DMS114 treated with DMSO at 0.1 percent for 48 hours (cell line): ENCODE data around the gene GGNBP2.

Source experiments
- DNase-seq: peaks from one replicate; lab custom pipeline; 2025; ENCODE audit not compliant: unreplicated experiment; lab: John Stamatoyannopoulos, UW

Gene GGNBP2

DNA sequence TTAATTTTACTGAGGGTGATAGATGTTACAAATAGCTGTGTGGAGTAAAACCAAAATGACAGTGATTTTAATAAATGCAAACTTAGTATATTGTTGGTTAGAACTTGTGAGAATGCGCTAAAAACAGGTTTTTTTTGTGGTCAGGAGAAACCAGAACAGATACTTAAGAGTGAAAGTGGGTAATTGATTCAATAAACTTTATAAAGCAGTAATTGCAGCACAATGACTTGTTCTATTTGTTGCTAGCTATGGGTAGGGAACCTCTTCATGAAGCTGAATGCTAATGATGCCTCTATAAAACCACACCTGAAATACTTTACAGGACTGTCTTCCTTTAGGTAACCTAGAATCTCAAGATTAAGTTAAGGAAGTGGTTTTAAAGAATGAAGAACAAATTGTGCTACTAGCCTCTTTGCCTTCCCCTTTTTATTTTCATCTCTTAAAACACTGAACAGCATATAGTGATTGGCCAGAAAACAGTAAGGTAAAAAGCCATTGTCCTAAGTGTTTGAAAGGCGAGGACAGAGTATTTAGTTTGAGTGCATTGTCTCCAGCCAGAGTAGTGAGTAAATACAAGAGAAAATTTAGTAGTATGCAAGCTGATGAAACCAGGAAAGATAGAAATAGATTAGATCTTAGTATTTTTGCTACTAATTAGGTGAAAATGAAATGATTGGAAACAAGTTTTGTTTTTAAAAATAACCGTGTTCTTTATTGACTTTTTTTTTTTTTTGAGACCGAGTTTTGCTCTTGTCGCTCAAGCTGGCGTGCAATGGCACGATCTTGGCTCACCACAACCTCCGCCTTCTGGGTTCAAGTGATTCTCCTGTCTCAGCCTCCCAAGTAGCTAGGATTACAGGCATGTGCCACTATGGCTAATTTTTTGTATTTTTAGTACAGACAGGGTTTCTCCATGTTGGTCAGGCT is 6.0 kb downstream of the GGNBP2 start:
- DNase-seq, result no peak

GRCh38 chr17:36553459-36553858 is 8.7 kb downstream of the GGNBP2 start:
- no peak for DNase-seq

DNA sequence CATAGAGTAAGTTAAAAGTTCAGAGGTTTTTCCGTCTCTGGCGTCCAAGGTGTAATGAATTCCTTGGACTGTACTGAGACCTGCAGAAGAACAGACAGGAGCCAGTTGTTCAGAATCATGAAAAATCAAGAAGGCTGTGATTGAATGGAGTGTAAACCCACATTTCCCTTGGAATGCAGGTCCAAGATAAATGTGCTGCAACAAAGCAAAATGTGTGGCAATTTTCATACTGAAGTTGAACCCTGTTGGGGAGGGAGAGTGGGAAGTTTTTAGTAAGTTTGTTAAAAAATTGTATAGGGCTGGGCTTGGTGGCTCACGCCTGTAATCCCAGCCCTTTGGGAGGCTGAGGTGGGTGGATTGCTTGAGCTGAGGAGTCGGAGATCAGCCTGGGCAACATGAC is 21.4 kb downstream of the GGNBP2 start:
- DNase-seq, result no peak

DNA sequence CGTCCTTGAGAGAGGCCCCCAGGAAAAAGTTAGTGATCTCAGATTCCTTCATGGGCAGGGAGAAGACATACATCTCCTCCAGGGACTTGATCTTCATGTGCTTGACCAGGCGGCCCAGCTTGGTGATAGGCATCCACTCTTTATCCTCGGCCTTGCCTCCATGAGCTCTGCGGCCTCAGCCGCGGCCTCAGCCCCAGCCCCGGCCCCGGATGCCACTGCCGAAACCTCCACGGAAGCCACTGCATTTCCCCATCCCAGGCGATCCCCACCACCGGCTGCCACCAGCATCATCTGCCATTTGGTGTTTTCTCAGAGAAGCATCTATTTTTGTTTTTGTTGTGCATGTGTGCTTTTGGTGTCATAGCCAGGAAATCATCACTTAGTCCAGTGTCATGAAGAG is 30.3 kb downstream of the GGNBP2 start:
- DNase-seq, result no peak

GRCh38 chr17:36576793-36577192 is 32.1 kb downstream of the GGNBP2 start:
- DNase-seq, result no peak

GRCh38 chr17:36578671-36579070 is 34.0 kb downstream of the GGNBP2 start:
- no peak for DNase-seq

DNA sequence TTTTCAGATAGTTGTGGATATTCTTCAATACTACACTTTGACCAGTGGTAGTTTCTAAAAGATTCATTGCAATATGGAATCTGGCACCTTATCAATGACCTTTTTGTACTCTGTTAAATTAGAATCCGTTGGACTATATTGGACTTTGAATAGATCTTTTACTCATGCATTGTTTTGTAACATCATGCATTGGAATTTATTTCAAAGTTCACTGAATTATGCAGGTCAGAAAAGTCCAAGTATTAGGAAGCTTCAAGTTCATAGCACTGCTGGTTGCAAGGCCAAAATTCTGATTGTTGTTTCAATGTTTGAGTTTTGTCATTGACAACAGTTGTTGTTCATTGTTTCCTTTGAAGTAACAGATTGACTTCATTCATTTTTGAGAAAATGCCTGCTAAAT is 39.1 kb downstream of the GGNBP2 start:
- DNase-seq, result no peak

DNA sequence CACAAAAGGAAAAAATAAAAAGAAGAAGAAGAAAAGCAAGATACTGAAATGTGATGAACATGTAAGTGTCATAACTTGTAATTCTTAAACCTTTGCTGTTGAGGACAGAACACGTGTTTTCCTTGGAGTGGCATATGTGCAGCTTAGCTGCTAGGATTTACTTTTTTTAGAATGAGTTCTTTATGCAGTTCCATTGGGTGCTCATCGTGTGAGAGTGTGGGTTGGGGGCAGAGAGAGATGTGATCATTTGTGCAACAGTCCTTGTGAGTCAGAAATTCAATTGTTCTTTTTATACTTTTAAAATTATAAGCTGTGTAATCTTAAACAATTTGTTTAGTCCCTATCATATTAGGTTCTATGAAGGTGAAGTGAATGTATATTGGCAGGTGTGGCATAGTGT is 41.4 kb downstream of the GGNBP2 start:
- no peak for DNase-seq

- no peak for DNase-seq
Observed at GRCh38 chr17:36590082-36590481, 45.4 kb downstream of the GGNBP2 start.

DNA sequence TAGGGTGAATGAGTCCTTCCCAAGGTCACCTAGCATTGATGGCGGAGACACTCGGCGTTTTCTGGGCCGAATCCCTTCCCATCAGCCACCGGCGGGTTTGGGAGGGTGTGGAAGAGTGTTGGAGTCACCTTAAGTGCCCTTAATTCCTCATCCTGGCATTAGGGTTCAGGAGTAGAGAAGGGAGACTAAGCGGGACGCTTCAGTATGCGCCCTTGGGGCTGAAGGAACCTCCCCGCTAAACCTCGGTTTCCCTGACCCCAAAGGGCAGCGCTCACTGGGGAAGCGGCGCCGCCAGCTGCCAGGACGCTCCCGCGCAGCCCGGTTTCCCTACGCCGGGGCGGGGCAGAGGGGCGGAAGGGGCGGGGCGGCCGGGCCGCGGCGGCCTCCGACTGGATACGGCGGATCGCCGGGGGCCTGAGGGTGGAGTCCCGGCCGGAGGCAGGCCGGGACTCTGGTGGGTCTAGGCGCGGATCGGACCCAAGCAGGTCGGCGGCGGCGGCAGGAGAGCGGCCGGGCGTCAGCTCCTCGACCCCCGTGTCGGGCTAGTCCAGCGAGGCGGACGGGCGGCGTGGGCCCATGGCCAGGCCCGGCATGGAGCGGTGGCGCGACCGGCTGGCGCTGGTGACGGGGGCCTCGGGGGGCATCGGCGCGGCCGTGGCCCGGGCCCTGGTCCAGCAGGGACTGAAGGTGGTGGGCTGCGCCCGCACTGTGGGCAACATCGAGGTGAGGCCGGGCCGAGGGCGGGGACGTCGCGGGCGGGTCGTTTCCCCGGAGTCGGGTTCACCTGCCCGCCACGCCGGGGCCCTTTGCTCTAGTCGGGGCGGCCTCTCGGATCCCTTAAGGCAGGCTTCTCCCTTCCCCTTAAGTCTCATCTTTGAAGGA is 47.0 kb downstream of the GGNBP2 start, which contains the start of gene DHRS11:
Gene DHRS11 (plus strand): TSS at position 446 of the 882 bp plus-strand sequence. CDS start 131 bp downstream, at position 577.
- peak; percentile 50 for DNase-seq

DNA sequence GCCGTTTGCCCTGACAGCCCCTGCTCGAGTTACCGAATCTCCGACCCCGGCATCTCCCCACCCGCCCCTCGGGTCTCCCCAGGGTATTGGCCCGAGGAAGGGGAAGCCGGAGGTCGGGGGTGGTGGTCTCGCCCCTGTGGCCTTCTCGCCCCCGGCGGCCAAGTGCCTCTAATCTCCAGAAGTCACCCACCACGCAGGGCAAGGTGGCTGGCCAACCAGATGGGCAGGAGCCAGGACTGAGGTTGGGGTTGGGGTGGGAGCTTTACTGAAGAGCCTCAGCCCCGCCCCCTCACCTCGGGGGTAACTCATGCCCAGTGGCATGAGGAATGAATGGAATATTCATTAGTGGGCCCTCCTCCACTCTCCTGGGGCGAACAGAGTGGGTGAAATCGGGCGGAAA is 47.6 kb downstream of the GGNBP2 start:
- DNase-seq, result no peak

DNA sequence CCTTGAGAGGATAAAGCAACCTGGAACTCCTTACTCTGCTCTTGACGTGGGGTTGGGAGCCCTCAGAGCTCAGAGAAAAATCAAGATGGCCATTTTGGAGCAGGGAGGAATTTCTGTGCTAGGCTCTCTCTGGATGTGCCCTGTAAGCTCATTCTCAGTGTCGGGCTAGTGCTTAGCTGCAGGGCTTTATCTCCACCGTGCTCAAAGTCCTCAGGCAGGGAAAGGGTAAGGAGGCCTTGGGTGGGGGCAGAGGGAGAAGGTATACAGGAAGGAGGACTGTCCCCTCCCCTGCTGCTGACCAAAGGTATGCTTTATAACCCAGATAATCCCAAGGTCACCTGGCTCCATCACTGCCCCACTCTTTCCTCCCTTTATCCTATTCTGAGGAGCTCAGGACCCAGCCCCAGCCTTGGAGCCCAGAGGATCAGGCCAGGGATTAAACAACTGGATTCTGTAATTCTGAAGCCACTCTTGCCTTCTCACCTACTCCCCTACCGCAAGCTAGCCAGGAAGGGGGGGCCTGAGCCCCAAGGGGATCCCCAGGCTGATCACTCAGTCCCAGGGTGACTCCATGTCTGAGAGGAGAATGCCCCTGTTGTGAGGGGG is 48.1 kb downstream of the GGNBP2 start:
- no peak for DNase-seq

DNA sequence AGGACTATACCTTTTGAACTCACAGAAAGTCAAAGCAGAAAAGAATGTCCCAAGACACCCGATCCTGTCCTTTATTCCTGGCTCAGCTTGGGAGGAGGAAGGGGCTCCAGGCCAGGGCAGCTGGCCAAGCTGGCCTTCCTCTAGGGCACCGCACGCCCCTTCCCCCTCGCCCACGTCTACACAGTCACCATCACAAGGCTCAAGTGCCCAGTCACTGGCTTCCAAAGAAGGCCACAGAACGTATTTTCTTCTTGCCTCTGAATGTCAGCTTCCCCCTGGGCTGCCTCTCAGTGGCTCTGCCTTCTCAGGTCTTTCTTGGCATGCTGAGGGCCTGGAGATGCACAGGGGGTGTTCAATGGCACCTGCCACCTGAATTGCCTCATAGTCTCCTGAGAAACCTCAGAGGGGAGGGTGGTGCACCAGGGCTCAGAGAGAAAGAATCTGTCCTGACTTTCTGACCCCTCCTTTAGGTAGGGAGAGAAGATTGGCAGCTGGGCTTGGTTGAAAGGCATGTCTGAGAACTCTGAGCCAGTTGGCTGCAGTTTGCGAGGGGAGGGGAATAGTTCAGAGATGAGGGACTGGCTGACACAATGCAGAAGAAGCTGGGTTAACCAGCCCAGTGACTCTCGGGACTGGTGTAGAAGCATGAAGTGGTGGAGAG is 49.1 kb downstream of the GGNBP2 start:
- DNase-seq, result no peak

DNA sequence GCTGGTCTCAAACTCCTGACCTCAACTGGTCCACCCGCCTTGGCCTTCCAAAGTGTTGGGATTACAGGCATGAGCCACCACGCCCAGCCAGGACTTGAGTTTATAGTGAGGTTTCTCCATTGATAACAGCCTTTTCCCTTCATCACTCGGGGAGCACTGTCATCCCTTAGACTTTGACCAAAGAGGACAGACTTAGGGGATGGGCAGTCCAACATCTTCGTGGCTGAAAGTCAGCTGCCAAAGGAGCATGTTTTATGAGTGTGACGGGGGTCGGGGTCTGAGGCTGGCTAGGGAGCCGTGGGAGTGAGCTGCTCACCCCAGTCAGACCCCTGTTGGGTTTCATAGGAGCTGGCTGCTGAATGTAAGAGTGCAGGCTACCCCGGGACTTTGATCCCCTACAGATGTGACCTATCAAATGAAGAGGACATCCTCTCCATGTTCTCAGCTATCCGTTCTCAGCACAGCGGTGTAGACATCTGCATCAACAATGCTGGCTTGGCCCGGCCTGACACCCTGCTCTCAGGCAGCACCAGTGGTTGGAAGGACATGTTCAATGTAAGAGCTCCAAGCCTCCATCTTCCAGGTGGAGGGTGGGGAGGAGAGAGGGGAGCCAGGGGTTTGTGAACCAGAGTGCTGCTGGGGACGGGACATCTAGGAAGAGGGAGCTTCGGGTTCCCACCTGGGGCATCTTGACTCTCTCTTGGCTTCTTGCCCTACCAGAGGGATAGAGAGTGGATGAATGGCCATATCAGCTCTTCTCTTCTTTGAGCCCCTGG is 50.1 kb downstream of the GGNBP2 start:
- no peak for DNase-seq

- no peak for DNase-seq
Observed at GRCh38 chr17:36597226-36597625, 52.5 kb downstream of the GGNBP2 start.

DNA sequence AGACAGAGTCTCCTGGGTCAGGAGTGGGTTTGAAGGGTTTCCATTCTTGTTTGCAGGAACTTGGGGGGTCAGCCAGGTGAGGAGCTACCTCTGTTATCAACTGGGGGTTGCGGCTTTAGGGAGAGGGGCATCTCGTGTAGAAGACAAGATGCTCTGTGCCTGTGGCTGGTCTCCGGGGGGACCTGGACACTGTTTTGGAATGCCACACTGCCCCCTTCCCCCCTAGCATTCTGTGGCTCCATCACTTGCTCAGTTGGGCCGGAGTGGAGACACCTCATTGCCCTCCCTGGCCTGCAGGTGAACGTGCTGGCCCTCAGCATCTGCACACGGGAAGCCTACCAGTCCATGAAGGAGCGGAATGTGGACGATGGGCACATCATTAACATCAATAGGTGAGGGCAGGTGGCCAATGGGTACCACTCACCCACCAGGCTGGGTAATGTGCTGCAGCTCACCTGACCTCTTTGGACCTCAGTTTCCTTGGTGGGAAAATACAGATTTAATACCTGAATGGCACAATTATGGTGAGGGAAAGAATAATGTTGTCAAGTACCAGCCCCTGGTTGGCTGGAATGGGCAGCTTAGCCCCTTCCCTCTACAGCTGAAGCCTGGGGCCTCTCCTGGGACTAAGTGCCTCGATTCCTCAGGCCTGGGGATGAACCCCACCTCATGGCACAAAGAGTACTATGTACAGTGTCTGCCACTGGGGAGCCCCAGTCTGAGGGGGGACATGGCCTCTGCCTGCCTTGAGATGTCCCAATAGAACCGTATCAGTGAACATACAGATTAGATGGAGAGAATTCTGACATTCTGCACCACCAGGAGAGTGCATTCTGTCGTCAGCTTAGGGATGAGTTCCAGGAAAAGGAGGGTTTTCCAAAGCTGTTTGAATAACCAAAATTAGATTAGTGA is 53.4 kb downstream of the GGNBP2 start:
- DNase-seq, result no peak

DNA sequence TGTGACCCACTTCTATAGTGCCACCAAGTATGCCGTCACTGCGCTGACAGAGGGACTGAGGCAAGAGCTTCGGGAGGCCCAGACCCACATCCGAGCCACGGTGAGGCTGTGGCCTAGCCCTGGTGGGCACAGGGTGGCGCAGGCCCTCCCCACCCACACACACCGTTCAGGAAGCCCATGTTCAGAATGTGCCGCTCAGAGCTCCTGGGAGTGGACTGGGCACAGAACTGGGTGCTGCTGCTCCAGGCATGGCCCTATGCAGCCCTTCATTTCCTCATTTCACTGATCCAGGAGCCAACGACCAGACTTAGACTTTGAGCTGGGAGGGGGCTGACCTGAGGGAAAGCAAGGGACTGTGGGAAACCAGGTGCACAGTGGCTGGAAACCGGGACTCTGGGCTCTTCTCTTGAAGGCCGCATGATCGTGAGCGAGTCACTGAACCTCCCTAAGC is 54.3 kb downstream of the GGNBP2 start:
- no peak for DNase-seq

DNA sequence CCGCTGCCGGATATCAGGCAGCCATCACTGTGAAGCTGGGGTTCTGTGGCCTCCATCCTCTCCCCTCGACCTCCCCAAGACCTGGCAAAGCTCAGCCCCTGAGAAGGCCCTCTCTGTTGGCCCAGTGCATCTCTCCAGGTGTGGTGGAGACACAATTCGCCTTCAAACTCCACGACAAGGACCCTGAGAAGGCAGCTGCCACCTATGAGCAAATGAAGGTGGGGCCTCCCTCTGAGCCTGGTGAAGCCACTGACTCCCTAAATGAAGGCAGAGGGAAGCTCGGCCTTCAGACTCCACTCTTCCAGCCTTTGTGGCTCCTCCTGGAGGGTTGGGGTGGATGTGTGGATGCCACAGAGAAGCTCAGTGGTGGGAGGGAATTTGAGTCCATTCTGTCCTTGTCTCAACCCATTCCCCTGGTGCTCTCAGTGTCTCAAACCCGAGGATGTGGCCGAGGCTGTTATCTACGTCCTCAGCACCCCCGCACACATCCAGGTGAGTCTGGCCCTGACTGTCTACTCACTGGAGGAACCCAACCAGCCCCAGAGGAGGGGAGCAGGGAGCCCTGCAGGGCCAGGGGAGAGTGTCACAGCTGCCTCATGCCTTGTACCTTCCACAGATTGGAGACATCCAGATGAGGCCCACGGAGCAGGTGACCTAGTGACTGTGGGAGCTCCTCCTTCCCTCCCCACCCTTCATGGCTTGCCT is 55.0 kb downstream of the GGNBP2 start:
- no peak for DNase-seq
